Upper lobe of left lung (tissue), 6 donors: ENCODE results near the gene GIPC1. TPM values are rescaled to one million over a fixed set of nuclear protein-coding genes. Genes with fewer than 3 reads are reported as not detected.
"Not testable (repeated sequence)": the region's sequence is repeated elsewhere in the genome, so short reads cannot be mapped to it uniquely, and the experiment has no call there.

Experiments used
- ATAC-seq, 2 donors: fragments of 200-7000 bp; cut with Tn5 transposase; one replicate each; pipeline ENCODE4 v1.9.1; 2022; ENCODE audit warnings: mild to moderate bottlenecking in 2 of 2, moderate library complexity in 2 of 2; ENCODE audit not compliant: low FRiP score in 2 of 2
- DNase-seq, 2 donors: peaks; one replicate each; pipeline ENCODE4 v3.0.0-alpha.2; 2019 to 2020
- H3K27ac ChIP-seq, 4 donors: fragments of 200-600 bp; sonication (generic); one replicate each; pipeline ENCODE4 v1.5.1; 2016 to 2019
- H3K27me3 ChIP-seq, 4 donors: fragments of 200-600 bp; sonication (generic); one replicate each; pipeline ENCODE4 v1.5.1; 2017 to 2019
- H3K36me3 ChIP-seq, 4 donors: fragments of 200-600 bp; sonication (generic); one replicate each; pipeline ENCODE4 v1.5.1; 2016 to 2019
- H3K4me1 ChIP-seq, 4 donors: fragments of 200-600 bp; sonication (generic); one replicate each; pipeline ENCODE4 v1.5.1; 2018 to 2019
- H3K4me3 ChIP-seq, 4 donors: fragments of 200-600 bp; sonication (generic); one replicate each; pipeline ENCODE4 v1.5.1; 2017 to 2019; ENCODE audit warnings: mild to moderate bottlenecking in 2 of 4, moderate library complexity in 1 of 4
- H3K9me3 ChIP-seq, 4 donors: fragments of 200-600 bp; sonication (generic); one replicate each; pipeline ENCODE4 v1.5.1; 2018 to 2019
- EP300 ChIP-seq, 4 donors: sonication (generic); formaldehyde crosslinking; IDR thresholded peaks; one replicate each; pipeline ENCODE4 v1.5.1; 2017; ENCODE audit warnings: antibody characterized with exemption in 4 of 4, control low read depth in 2 of 4
- POLR2A ChIP-seq, 4 donors: fragments of 450-650 bp; IDR thresholded peaks; one replicate each; pipeline ENCODE4 v1.5.1; 2016 to 2017; ENCODE audit warnings: antibody characterized with exemption in 4 of 4, mild to moderate bottlenecking in 2 of 4
- POLR2AphosphoS5 ChIP-seq, 2 donors: sonication (generic); formaldehyde crosslinking; IDR thresholded peaks; one replicate each; pipeline ENCODE4 v1.5.1; 2017; ENCODE audit warnings: antibody characterized with exemption in 2 of 2
- WGBS, 2 donors: methylation state at CpG; one replicate each; pipeline ENCODE4 v1.1.5; 2017 to 2018; 5-methylcytosine and 5-hydroxymethylcytosine counted together
- total RNA-seq, 6 donors: library from RNA; depleted of rRNA in 4 of 6; stranded (reverse); fragments of >200 nt in 4 of 6; gene quantifications; one replicate each; pipeline versions ENCODE4 v1.1.0 to v1.2.1, GENCODE V29; 2016 to 2021
- TF ChIP-seq, protein P1 (sequence below), 6 experiments: fragments of 450-650 bp in 4 of 6; fragments of 200-600 bp in 2 of 6; sonication (generic) in 2 of 6; IDR thresholded peaks; one replicate each; pipeline ENCODE4 v1.5.1; 2016 to 2019; ENCODE audit warnings: antibody characterized with exemption in 6 of 6
- donor health status: DM: no; HTN: no; CAD: no; lungs with moderate emphysema.
- donor health status: DM: no; HTN: yes; CAD: no; lungs with severe emphysema.

Gene GIPC1
- total RNA-seq, 6 donors from 2014 or later: 103 to 283 (median 152) TPM

GRCh38 chr19:14507704-14508542 lies 12.0 kb upstream of the GIPC1 start:
- TF ChIP-seq, protein P1, sequence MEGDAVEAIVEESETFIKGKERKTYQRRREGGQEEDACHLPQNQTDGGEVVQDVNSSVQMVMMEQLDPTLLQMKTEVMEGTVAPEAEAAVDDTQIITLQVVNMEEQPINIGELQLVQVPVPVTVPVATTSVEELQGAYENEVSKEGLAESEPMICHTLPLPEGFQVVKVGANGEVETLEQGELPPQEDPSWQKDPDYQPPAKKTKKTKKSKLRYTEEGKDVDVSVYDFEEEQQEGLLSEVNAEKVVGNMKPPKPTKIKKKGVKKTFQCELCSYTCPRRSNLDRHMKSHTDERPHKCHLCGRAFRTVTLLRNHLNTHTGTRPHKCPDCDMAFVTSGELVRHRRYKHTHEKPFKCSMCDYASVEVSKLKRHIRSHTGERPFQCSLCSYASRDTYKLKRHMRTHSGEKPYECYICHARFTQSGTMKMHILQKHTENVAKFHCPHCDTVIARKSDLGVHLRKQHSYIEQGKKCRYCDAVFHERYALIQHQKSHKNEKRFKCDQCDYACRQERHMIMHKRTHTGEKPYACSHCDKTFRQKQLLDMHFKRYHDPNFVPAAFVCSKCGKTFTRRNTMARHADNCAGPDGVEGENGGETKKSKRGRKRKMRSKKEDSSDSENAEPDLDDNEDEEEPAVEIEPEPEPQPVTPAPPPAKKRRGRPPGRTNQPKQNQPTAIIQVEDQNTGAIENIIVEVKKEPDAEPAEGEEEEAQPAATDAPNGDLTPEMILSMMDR (IDR thresholded peaks at IDR 0.05): peak in 1 of 6 experiments; percentile 10
- TF ChIP-seq EP300 (IDR thresholded peaks at IDR 0.05) (peak in 2 of 4 donors; percentile 76 to 86), POLR2AphosphoS5 (IDR thresholded peaks at IDR 0.05) (peak; percentile 40 to 70), POLR2A (IDR thresholded peaks at IDR 0.05) (no peak)
- H3K4me3 ChIP-seq: no peak overlapping the region
- H3K4me1 ChIP-seq: peaks cover 27 to 66% (median 49%) of the 10 kb centered on the region in 4 donors
- H3K27ac ChIP-seq: peak overlapping the region; percentile 83 to 86 (median 86)
- no peaks in the 10 kb centered on the region for H3K27me3 ChIP-seq
- H3K36me3 ChIP-seq: no peaks in the 10 kb centered on the region
- H3K9me3 ChIP-seq: no peaks in the 10 kb centered on the region
- peak; percentile 2 to 52 for ATAC-seq
- 38 to 53% methylated on average over 7 to 12 of the region's 12 CpGs for WGBS, 2 donors
- peak in 1 of 2 donors; percentile 64 for DNase-seq

- ATAC-seq (peak; percentile 75 to 90), DNase-seq (peak; percentile 83 to 89)
- Histone ChIP-seq H3K4me1 (peaks cover 30 to 64% (median 48%) of the 10 kb centered on the region in 4 donors), H3K4me3 (no peak overlapping the region), H3K9me3 (no peaks in the 10 kb centered on the region), H3K27me3 (no peaks in the 10 kb centered on the region), H3K36me3 (no peaks in the 10 kb centered on the region), H3K27ac (peak overlapping the region; percentile 83 to 86 (median 86))
- WGBS, 2 donors: 36 to 46% methylated on average over 18 to 19 of the region's 19 CpGs
- TF ChIP-seq POLR2AphosphoS5 (IDR thresholded peaks at IDR 0.05) (peak in 1 of 2 donors; percentile 14), POLR2A (IDR thresholded peaks at IDR 0.05) (peak in 1 of 4 donors; percentile 12), EP300 (IDR thresholded peaks at IDR 0.05) (no peak)
- TF ChIP-seq, protein P1 (IDR thresholded peaks at IDR 0.05): peak; percentile 74 to 88 (median 80)
Measured at GRCh38 chr19:14505488-14506239, 9.7 kb upstream of the GIPC1 start.

DNA sequence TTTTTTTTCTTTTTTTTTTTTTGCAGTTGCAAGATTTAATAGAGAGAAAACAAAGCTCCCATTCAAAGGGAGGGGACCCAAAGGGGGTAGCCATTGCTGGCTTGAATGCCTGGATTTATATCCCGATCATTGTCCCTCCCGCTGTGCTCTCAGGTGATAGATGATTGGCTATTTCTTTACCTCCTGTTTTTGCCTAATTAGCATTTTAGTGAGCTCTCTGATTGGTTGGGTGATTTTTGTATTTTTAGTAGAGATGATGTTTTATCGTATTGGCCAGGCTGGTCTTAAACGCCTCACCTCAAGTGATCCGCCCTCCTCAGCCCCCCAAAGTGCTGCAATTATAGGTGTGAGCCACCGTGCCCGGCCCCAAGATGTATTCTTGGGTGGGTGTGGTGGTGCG lies 8.6 kb upstream of the GIPC1 start:
- H3K36me3 ChIP-seq, ATAC-seq, DNase-seq, H3K9me3 ChIP-seq, H3K4me3 ChIP-seq, H3K27me3 ChIP-seq: not testable (repeated sequence)
- Histone ChIP-seq H3K4me1 (peaks cover 23 to 54% (median 44%) of the 10 kb centered on the region in 4 donors), H3K27ac (peak overlapping the region; percentile 83 to 86 (median 86))
- WGBS, 2 donors: 91 to 97% methylated on average over 8 of the region's 8 CpGs

DNA sequence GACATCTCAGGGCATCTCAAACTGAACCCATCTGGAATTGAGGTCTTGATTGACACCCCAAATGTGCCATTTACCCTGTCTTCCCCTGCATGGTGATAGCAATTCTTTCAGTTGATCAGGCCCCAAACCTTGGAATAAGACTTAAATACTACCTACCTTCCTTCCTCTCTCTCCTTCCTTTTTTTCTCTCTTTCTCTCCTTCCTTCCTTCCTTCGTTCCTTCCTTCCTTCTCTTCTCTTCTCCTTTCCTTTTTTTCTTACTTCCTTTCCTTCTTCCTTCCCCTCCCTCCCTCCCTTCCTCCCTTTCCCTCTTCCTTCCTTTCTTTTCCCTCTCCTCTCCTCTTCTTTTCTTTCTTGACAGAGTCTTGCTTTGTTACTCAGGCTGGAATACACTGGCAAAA lies 7.4 kb upstream of the GIPC1 start:
- Histone ChIP-seq H3K27me3 (no peaks in the 10 kb centered on the region), H3K4me1 (peaks cover 18 to 45% (median 36%) of the 10 kb centered on the region in 4 donors), H3K4me3 (no peak overlapping the region), H3K36me3 (no peaks in the 10 kb centered on the region), H3K27ac (peak overlapping the region in 2 of 4 donors; percentile 15 to 27), H3K9me3 (no peaks in the 10 kb centered on the region)
- TF ChIP-seq EP300 (IDR thresholded peaks at IDR 0.05): no peak
- TF ChIP-seq POLR2A (IDR thresholded peaks at IDR 0.05): no peak
- TF ChIP-seq POLR2AphosphoS5 (IDR thresholded peaks at IDR 0.05): no peak
- TF ChIP-seq, protein P1 (IDR thresholded peaks at IDR 0.05): no peak
- no peak for DNase-seq
- 30 to 46% methylated on average over 1 of the region's 1 CpG for WGBS, 2 donors
- no peak for ATAC-seq
